ENCODE measurements around the gene KCNA5. TPM values are rescaled to one million over a fixed set of nuclear protein-coding genes. Genes with fewer than 3 reads are reported as not detected.

KCNA5 gene
- polyA plus RNA-seq, 1 experiment = not detected

- no peak overlapping the region for H3K27ac ChIP-seq (ENCODE audit: low read depth, low read length)
- no peak for TF ChIP-seq CTCF (IDR thresholded peaks at IDR 0.05; ENCODE audit: low read depth, low read length)
- H3K4me3 ChIP-seq (ENCODE audit: low read depth, low read length) = no peak overlapping the region
- no peak for DNase-seq (ENCODE audit: low read depth, low spot score)
- no peaks in the 10 kb centered on the region for H3K9me3 ChIP-seq (ENCODE audit: control insufficient read depth, insufficient read depth, low read length)
- POLR2A ChIA-PET = interaction anchor here (1.1 kb wide), 1 partner anchor 16 kb away, joined by 3 read pairs; no protein-coding TSS in a partner anchor
- CTCF ChIA-PET = interaction anchor here (1.0 to 2.6 kb wide), 3 partner anchors 16 to 360 kb away, joined by 3 to 11 read pairs (median 3); no protein-coding TSS in a partner anchor
- peaks cover 20% of the 10 kb centered on the region for H3K27me3 ChIP-seq (ENCODE audit: control insufficient read depth, insufficient read depth, low read length)
Measured at GRCh38 chr12:5068126-5068525, 24.4 kb downstream of the KCNA5 start.

GRCh38 chr12:5068619-5069018 lies 24.9 kb downstream of the KCNA5 start:
- H3K27ac ChIP-seq (ENCODE audit: low read depth, low read length) = no peak overlapping the region
- POLR2A ChIA-PET = interaction anchor here (1.1 kb wide), 1 partner anchor 16 kb away, joined by 3 read pairs; no protein-coding TSS in a partner anchor
- H3K27me3 ChIP-seq (ENCODE audit: control insufficient read depth, insufficient read depth, low read length) = peaks cover 20% of the 10 kb centered on the region
- CTCF ChIA-PET = interaction anchor here (1.1 to 2.6 kb wide), 2 partner anchors 212 to 360 kb away, joined by 3 to 11 read pairs; no protein-coding TSS in a partner anchor
- TF ChIP-seq CTCF (IDR thresholded peaks at IDR 0.05; ENCODE audit: low read depth, low read length) = no peak
- no peaks in the 10 kb centered on the region for H3K9me3 ChIP-seq (ENCODE audit: control insufficient read depth, insufficient read depth, low read length)
- H3K4me3 ChIP-seq (ENCODE audit: low read depth, low read length) = no peak overlapping the region
- DNase-seq (ENCODE audit: low read depth, low spot score) = no peak

GRCh38 chr12:5070090-5070489 lies 26.4 kb downstream of the KCNA5 start:
- Histone ChIP-seq H3K4me3 (ENCODE audit: low read depth, low read length) (no peak overlapping the region), H3K9me3 (ENCODE audit: control insufficient read depth, insufficient read depth, low read length) (no peaks in the 10 kb centered on the region), H3K27me3 (ENCODE audit: control insufficient read depth, insufficient read depth, low read length) (peaks cover 20% of the 10 kb centered on the region), H3K27ac (ENCODE audit: low read depth, low read length) (no peak overlapping the region)
- POLR2A ChIA-PET = no interaction called here
- DNase-seq (ENCODE audit: low read depth, low spot score) = no peak
- TF ChIP-seq CTCF (IDR thresholded peaks at IDR 0.05; ENCODE audit: low read depth, low read length) = no peak
- CTCF ChIA-PET = no interaction called here

- H3K9me3 ChIP-seq (ENCODE audit: control insufficient read depth, insufficient read depth, low read length) = no peaks in the 10 kb centered on the region
- no peak overlapping the region for H3K27ac ChIP-seq (ENCODE audit: low read depth, low read length)
- H3K27me3 ChIP-seq (ENCODE audit: control insufficient read depth, insufficient read depth, low read length) = peaks cover 17% of the 10 kb centered on the region
- ChIA-PET POLR2A (no interaction called here), CTCF (interaction anchor here (0.6 to 1.7 kb wide), 5 partner anchors 11 to 358 kb away, joined by 3 to 6 read pairs (median 4); no protein-coding TSS in a partner anchor)
- no peak overlapping the region for H3K4me3 ChIP-seq (ENCODE audit: low read depth, low read length)
- no peak for DNase-seq (ENCODE audit: low read depth, low spot score)
- 0 out of 2 replicates have a peak, but pooled peaks have one; percentile 4 for TF ChIP-seq CTCF (IDR thresholded peaks at IDR 0.05; ENCODE audit: low read depth, low read length)
Measured at GRCh38 chr12:5071496-5071895, 27.8 kb downstream of the KCNA5 start.

- TF ChIP-seq CTCF (IDR thresholded peaks at IDR 0.05; ENCODE audit: low read depth, low read length) = no peak
Measured at GRCh38 chr12:5072311-5072710, 28.6 kb downstream of the KCNA5 start.

More at GRCh38 chr12:5072311-5072710, 28.6 kb downstream of the KCNA5 start:
- POLR2A ChIA-PET = no interaction called here
- no peak for DNase-seq (ENCODE audit: low read depth, low spot score)
- Histone ChIP-seq H3K27ac (ENCODE audit: low read depth, low read length) (no peak overlapping the region), H3K27me3 (ENCODE audit: control insufficient read depth, insufficient read depth, low read length) (peaks cover 15% of the 10 kb centered on the region), H3K4me3 (ENCODE audit: low read depth, low read length) (no peak overlapping the region), H3K9me3 (ENCODE audit: control insufficient read depth, insufficient read depth, low read length) (no peaks in the 10 kb centered on the region)
- CTCF ChIA-PET = interaction anchor here (1.2 to 2.1 kb wide), 5 partner anchors 9 to 214 kb away, joined by 3 to 10 read pairs (median 4); no protein-coding TSS in a partner anchor

Data from AG04450 (cell line).